GM19328 (cell line): Measurements from ENCODE around the gene LDLRAP1.

Source experiments
- ATAC-seq: cut with Tn5 transposase; IDR thresholded peaks from one replicate; pipeline ENCODE4 v1.9.1; 2021; ENCODE audit warnings: mild to moderate bottlenecking, moderate library complexity; ENCODE audit not compliant: unreplicated experiment

Gene LDLRAP1

GRCh38 chr1:25541889-25542658 is 1.3 kb upstream of the LDLRAP1 start:
- ATAC-seq = no peak

GRCh38 chr1:25543005-25543424 is 391 bp upstream of the LDLRAP1 start:
- ATAC-seq = no peak

- ATAC-seq = no peak
These were observed 898 bp downstream of the LDLRAP1 start for GRCh38 chr1:25544243-25544764.

- no peak for ATAC-seq
These were observed 1.4 kb downstream of the LDLRAP1 start for GRCh38 chr1:25544819-25545218.

GRCh38 chr1:25545767-25546166 is 2.4 kb downstream of the LDLRAP1 start:
- no peak for ATAC-seq

GRCh38 chr1:25546193-25546592 is 2.8 kb downstream of the LDLRAP1 start:
- no peak for ATAC-seq

- ATAC-seq = no peak
These were observed 5.2 kb downstream of the LDLRAP1 start for GRCh38 chr1:25548601-25549000.

GRCh38 chr1:25549273-25550154 is 6.1 kb downstream of the LDLRAP1 start:
- ATAC-seq = peak; percentile 96

GRCh38 chr1:25550155-25550506 is 6.7 kb downstream of the LDLRAP1 start:
- ATAC-seq = no peak

GRCh38 chr1:25550683-25551310 is 7.4 kb downstream of the LDLRAP1 start:
- ATAC-seq = no peak

- no peak for ATAC-seq
These were observed 10.5 kb downstream of the LDLRAP1 start for GRCh38 chr1:25553749-25554429.

GRCh38 chr1:25554430-25554780 is 11.0 kb downstream of the LDLRAP1 start:
- no peak for ATAC-seq

- no peak for ATAC-seq
These were observed 11.7 kb downstream of the LDLRAP1 start for GRCh38 chr1:25554886-25555752.

- no peak for ATAC-seq
These were observed 12.3 kb downstream of the LDLRAP1 start for GRCh38 chr1:25555753-25556092.

- ATAC-seq = no peak
These were observed 12.8 kb downstream of the LDLRAP1 start for GRCh38 chr1:25556132-25556670.

GRCh38 chr1:25556791-25557476 is 13.5 kb downstream of the LDLRAP1 start:
- no peak for ATAC-seq

- ATAC-seq = no peak
These were observed 14.1 kb downstream of the LDLRAP1 start for GRCh38 chr1:25557543-25557942.

- ATAC-seq = no peak
These were observed 15.6 kb downstream of the LDLRAP1 start for GRCh38 chr1:25559031-25559430.

- no peak for ATAC-seq
These were observed 16.6 kb downstream of the LDLRAP1 start for GRCh38 chr1:25560001-25560400.
